Measurements from ENCODE around the gene DEUP1. TPM values are rescaled to one million over a fixed set of nuclear protein-coding genes. Genes with fewer than 3 reads are reported as not detected.

Gene DEUP1
- polyA plus RNA-seq, 1 of the 3 experiments (the other 2 are of a cell fraction) = not detected

DNA sequence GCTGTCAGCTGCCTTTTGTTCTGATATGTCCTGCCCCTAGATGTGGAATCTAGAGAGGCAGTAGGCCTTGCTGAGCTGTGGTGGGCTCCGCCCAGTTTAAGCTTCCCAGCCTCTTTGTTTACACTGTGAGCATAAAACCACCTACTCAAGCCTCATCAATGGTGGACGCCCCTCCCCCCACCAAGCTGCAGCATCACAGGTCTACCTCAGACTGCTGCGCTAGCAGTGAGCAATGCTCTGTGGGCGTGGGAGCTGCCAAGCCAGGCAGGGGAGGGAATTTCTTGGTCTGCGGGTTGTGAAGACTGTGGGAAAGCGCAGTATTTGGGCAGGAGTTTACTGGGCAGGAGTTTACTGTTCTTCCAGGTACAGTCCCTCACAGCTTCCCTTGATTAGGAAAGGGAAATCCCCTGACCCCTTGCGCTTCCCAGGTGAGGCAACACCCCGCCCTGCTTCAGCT is 114.1 kb downstream of the DEUP1 start:
- Histone ChIP-seq H2AFZ (ENCODE audit: low read depth) (no peak overlapping the region), H3K4me2 (no peak overlapping the region), H3K27me3 (ENCODE audit: insufficient read depth) (no peaks in the 10 kb centered on the region; the same call in 1 of the 2 replicates), H4K20me1 (ENCODE audit: insufficient read depth) (no peaks in the 10 kb centered on the region), H3K4me3 (ENCODE audit: low read depth in 2 of 2, low read length in 1 of 2) (no peak overlapping the region), H3K9me2 (no peaks in the 10 kb centered on the region), H3K4me1 (ENCODE audit: control insufficient read depth in 1 of 2, insufficient read depth in 2 of 2, low read depth in 1 of 2, low read length in 1 of 2) (no peaks in the 10 kb centered on the region), H3K79me2 (ENCODE audit: insufficient read depth) (no peaks in the 10 kb centered on the region), H3F3A (replicated peaks; ENCODE audit: insufficient read depth) (no peaks in the 10 kb centered on the region), H3K9ac (no peak overlapping the region), H3K9me3 (no peaks in the 10 kb centered on the region), H3K36me3 (replicated peaks in 1 of 2; ENCODE audit: control insufficient read depth in 1 of 2, insufficient read depth in 2 of 2, low read length in 1 of 2) (no peaks in the 10 kb centered on the region), H3K27ac (ENCODE audit: low read depth in 2 of 2, low read length in 1 of 2) (no peak overlapping the region)
- ChIA-PET CTCF (no interaction called here), POLR2A (no interaction called here)
- TF ChIP-seq SMC3 (IDR thresholded peaks at IDR 0.05; ENCODE audit: low read depth, low read length) (no peak), MEF2A (IDR thresholded peaks at IDR 0.05; ENCODE audit: borderline replicate concordance, low read depth) (no peak), EP300 (IDR thresholded peaks at IDR 0.05; ENCODE audit: borderline replicate concordance in 1 of 2, low read depth in 1 of 2, low read length in 1 of 2) (no peak), MXI1 (IDR thresholded peaks at IDR 0.05; ENCODE audit: low read depth, low read length) (no peak), NFIC (IDR thresholded peaks at IDR 0.05; ENCODE audit: borderline replicate concordance) (no peak), CHD2 (IDR thresholded peaks at IDR 0.05; ENCODE audit: low read length, partially characterized antibody) (no peak), ELF1 (IDR thresholded peaks at IDR 0.05) (no peak), SIN3A (IDR thresholded peaks at IDR 0.05; ENCODE audit: borderline replicate concordance, low read depth, low read length) (no peak), TCF12 (IDR thresholded peaks at IDR 0.05) (no peak), GABPA (IDR thresholded peaks at IDR 0.05; ENCODE audit: low read depth) (no peak), TAF1 (IDR thresholded peaks at IDR 0.05; ENCODE audit: borderline replicate concordance, low read depth, low read length) (no peak), GATA2 (CRISPR knock-in tag; IDR thresholded peaks at IDR 0.05) (no peak), EZH2phosphoT487 (IDR thresholded peaks at IDR 0.05; ENCODE audit: borderline replicate concordance, low read depth) (no peak), JUND (IDR thresholded peaks at IDR 0.05) (no peak), RXRA (IDR thresholded peaks at IDR 0.05; ENCODE audit: borderline replicate concordance, low read depth) (no peak), RAD21 (IDR thresholded peaks at IDR 0.05; ENCODE audit: low read length) (no peak), FOXM1 (IDR thresholded peaks at IDR 0.05; ENCODE audit: low read depth) (no peak)
- TF ChIP-seq, protein P1, sequence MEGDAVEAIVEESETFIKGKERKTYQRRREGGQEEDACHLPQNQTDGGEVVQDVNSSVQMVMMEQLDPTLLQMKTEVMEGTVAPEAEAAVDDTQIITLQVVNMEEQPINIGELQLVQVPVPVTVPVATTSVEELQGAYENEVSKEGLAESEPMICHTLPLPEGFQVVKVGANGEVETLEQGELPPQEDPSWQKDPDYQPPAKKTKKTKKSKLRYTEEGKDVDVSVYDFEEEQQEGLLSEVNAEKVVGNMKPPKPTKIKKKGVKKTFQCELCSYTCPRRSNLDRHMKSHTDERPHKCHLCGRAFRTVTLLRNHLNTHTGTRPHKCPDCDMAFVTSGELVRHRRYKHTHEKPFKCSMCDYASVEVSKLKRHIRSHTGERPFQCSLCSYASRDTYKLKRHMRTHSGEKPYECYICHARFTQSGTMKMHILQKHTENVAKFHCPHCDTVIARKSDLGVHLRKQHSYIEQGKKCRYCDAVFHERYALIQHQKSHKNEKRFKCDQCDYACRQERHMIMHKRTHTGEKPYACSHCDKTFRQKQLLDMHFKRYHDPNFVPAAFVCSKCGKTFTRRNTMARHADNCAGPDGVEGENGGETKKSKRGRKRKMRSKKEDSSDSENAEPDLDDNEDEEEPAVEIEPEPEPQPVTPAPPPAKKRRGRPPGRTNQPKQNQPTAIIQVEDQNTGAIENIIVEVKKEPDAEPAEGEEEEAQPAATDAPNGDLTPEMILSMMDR (IDR thresholded peaks at IDR 0.05) = no peak
- TF ChIP-seq, protein P2, sequence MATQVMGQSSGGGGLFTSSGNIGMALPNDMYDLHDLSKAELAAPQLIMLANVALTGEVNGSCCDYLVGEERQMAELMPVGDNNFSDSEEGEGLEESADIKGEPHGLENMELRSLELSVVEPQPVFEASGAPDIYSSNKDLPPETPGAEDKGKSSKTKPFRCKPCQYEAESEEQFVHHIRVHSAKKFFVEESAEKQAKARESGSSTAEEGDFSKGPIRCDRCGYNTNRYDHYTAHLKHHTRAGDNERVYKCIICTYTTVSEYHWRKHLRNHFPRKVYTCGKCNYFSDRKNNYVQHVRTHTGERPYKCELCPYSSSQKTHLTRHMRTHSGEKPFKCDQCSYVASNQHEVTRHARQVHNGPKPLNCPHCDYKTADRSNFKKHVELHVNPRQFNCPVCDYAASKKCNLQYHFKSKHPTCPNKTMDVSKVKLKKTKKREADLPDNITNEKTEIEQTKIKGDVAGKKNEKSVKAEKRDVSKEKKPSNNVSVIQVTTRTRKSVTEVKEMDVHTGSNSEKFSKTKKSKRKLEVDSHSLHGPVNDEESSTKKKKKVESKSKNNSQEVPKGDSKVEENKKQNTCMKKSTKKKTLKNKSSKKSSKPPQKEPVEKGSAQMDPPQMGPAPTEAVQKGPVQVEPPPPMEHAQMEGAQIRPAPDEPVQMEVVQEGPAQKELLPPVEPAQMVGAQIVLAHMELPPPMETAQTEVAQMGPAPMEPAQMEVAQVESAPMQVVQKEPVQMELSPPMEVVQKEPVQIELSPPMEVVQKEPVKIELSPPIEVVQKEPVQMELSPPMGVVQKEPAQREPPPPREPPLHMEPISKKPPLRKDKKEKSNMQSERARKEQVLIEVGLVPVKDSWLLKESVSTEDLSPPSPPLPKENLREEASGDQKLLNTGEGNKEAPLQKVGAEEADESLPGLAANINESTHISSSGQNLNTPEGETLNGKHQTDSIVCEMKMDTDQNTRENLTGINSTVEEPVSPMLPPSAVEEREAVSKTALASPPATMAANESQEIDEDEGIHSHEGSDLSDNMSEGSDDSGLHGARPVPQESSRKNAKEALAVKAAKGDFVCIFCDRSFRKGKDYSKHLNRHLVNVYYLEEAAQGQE (IDR thresholded peaks at IDR 0.05; ENCODE audit: low read depth, low read length) = no peak
- 33% methylated on average over 7 of the region's 8 CpGs for WGBS (ENCODE audit: low lambda C conversion rate)
- no peak for DNase-seq
